ENCODE results near the gene CFDP1.

DNA sequence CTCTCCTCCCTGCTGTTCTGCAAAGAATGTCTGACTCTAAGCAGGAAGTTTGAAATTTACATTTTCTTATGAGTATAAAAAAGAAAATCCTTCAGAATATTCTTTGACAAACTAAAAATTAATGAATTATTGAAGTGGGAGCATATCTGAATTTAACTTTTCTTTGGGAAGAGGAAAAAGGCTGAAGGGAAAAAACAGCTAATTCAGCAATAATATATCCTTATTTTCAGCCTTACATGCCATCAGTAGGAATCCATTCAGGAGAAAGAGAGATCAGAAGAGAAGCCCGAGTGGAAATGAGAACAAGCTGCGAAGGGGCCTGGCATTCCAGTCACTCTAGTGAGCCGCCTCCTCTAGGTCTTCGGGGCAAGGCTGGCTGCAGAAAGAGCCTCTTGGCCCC is 140.1 kb downstream of the CFDP1 start:
- TF ChIP-seq, protein P1, sequence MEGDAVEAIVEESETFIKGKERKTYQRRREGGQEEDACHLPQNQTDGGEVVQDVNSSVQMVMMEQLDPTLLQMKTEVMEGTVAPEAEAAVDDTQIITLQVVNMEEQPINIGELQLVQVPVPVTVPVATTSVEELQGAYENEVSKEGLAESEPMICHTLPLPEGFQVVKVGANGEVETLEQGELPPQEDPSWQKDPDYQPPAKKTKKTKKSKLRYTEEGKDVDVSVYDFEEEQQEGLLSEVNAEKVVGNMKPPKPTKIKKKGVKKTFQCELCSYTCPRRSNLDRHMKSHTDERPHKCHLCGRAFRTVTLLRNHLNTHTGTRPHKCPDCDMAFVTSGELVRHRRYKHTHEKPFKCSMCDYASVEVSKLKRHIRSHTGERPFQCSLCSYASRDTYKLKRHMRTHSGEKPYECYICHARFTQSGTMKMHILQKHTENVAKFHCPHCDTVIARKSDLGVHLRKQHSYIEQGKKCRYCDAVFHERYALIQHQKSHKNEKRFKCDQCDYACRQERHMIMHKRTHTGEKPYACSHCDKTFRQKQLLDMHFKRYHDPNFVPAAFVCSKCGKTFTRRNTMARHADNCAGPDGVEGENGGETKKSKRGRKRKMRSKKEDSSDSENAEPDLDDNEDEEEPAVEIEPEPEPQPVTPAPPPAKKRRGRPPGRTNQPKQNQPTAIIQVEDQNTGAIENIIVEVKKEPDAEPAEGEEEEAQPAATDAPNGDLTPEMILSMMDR (conservative IDR thresholded peaks at IDR 0.05; ENCODE audit: low read depth, low read length), result no peak
- TF ChIP-seq EZH2 (IDR thresholded peaks at IDR 0.05; ENCODE audit: borderline replicate concordance, low read depth, low read length, poor library complexity, severe bottlenecking), result no peak
